Cerebellar nuclear complex (tissue), 1 donor: ENCODE results near the gene PRKAA1.

Source experiments
- DNase-seq, 2 experiments: peaks; one replicate each; lab custom pipeline; 2025; lab: John Stamatoyannopoulos, UW

Gene PRKAA1

DNA sequence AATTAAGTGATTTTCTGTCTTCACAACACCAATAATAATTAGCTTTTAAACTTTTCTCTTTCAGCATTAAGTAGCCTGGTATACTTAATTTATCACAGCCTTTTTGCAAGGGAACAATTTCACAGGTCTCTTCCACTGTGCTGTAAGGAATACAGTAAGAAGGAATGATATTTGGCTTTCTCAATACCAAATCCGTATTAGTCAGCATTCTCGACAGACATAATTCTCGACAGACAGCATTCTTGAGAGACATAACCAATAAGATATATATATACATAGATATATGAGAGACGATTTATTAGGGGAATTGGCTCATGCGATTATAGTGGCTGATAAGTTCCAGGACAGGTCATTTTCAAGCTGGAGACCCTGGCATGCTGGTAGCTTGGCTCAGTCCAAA, 18.0 kb downstream of the PRKAA1 start:
- DNase-seq, result no peak

DNA sequence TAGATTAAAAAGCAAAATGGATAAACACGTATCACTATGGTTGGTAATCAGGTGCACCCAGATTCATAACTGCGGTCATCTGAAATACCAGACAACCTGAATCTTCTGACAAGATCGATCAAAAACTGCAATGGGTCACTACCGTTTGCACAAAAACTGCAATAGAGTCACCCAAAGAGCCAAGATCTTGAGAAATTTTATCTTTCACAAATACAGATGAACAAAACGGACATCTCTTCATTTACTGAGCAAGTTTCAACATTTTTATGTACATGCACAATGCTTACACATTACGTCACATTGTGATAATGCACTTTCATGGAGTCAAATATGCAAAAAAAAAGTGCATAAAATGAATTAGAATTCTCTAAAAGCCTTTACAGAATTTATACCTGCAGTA, 18.6 kb downstream of the PRKAA1 start:
- DNase-seq, result no peak

DNA sequence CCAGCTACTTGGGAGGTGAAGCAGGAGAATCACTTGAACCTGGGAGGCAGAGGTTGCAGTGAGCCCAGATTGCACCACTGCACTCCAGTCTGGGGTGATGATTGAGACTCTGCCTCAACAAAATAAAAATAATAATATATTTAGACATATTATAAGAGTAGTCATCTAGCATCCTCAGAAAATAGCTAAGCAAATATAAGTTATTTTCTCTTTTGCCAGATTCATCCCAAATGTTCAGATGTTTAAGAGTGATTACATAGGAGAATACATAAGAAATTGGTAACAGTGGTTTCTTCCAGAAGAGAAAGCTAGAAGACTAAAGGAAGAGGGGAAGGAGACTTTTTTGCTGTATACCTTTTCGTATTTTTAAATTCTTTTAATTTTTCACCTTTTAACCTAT, 20.0 kb downstream of the PRKAA1 start:
- DNase-seq, result no peak

DNA sequence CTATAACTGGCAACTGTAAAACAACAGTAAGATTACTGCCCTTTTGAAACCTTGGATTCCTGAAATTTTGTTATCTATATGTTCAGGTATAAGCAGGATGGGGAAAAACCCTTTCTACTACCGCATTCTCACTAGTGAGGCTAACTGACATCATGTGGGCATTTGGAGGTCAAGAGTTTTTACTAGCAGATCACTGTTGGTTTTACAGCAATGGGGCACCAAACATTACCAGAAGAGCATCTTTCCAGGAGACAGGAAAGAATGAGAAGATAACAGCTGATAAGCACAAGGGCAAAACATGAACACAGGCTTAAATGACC, 21.6 kb downstream of the PRKAA1 start:
- no peak for DNase-seq

DNA sequence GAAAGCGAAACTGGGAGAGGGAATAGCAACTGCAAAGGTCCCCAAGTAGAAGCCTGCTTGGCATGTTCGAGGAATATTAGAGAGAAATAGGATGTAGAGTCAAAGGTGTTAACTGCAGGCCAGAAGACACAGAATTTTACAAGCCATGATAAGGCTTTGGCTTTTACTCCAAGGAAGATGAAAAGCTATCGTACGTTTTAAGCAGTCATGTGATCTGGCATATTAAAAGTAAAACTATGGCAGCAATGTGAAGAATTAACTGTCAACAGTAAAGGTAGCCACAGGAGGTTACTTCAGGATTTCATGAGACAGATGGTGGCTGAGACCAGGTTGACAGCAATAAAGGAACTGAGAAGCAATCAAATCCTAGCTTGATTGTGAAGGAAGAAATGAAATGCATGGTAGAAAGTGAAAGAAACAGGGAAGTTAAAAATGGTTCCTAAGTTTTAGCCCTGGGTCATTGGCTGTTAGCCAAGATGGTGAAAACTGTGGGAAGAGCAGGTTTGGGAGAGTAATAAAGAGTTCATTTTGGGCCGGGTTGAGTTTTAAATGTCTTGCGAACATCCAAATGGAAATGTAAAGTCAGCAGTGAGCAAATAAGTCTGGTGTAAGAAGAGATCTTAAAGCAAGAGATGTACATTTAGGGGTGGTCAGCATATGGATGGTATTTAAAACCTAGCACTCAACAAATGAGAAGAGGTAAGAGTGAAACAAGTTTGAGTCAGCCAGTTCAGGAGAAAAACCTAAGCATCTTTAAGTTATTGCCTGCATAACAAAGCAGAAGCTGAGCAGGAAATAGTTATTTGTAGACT, 22.1 kb downstream of the PRKAA1 start:
- no peak for DNase-seq

DNA sequence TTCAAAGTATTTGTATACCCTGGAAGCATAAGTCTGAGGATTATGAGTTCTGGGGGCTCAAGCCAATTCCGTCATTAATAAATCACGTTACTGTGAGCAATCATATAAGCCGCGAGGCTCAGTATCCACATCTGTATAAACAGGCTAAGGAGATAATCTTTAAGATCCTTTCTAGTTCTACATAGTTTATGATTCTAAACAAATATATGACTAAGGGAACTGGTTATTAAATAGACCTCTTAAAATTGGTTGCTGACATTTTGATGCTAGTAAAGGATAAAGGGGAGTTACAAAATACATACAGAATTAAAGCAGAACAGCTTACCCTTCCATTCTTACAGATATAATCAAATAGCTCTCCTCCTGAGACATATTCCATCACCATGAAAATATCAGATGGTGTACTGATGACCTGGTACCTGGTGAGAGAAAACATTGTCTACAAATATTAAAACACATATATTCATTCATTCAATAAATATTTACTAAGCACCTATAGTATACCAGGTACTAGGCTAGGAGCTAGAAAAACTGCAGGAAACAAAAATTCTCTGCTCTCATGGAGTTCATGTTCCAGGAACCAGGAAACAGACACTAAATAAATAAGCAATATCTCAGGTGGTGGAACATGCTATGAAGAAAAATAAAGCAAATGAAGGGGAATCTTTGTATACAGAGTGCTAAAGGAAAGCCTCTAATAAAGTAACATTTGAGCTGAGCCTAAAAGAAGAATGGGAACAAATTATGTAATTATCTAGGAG, 22.9 kb downstream of the PRKAA1 start:
- no peak for DNase-seq

DNA sequence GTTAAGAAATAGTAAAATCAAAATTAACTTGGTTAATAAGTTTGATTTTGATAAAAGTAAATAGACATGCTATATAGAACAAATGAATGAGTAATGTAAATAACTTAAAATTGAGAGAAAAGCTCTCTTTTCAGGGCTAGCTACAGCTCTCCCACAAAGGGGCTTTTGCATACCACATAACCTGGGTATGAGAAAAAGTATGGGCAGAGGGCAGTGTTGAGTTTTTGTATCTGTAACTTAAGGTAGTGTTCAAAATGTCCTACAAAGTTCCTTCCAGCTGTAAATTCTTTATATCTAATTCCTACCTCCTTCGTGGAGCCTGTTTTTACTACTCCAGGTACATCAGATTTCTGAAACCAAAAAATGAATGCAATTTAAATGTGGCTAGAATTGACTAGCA, 23.6 kb downstream of the PRKAA1 start:
- DNase-seq, result no peak

DNA sequence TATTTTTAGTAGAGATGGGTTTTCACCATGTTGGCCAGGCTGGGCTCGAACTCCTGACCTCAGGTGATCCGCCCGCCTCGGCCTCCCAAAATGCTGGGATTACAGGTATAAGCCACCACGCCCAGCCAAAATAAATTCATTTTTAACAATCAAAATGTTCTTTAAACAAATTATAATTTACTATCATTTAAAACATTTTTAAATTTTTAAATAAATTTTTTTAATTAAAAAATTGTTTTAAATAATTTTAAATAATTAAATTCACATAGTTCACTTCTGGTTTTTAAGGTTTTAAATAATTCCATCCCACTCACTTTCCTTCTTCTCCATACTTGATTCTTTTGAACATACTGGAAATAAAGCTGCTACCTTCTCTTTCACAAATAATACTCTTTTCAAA, 27.4 kb downstream of the PRKAA1 start:
- no peak for DNase-seq

DNA sequence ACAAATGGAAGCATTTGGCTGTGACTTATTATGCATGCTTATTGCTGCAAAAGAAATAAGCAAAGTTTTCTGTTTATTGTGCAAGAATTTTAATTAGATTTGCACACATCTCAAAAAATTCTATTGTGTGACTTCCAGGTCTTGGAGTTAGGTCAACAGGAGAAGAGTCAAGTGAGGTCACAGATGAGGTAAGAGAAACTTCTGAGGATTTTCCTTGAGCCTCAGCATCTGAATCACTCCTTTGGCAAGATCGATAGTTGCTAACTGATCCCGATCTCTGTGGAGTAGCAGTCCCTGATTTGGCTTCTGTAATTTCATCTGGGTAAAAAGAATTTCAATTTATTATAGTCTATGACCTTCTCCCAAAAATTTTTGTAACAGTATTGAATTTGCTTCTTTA, 35.5 kb downstream of the PRKAA1 start:
- DNase-seq, result no peak

DNA sequence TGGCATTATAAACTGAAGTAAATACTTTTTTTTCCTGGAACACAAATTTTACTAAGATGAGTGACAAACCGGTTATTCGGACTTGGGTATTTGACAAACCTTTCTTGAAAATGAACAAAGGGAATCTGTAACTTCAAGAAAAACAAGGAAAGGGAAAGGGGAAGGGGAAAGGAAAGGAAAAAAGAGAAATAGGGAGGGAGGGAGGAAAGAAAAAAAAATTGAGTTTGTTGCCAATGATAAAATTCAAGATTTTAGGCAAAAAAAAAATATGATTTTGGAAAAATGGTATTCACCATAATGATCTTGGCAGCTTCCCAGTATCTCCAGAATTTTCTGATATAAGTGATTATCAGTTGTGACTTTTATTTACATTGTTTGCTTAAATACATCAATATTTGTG, 40.8 kb downstream of the PRKAA1 start:
- DNase-seq, result no peak

DNA sequence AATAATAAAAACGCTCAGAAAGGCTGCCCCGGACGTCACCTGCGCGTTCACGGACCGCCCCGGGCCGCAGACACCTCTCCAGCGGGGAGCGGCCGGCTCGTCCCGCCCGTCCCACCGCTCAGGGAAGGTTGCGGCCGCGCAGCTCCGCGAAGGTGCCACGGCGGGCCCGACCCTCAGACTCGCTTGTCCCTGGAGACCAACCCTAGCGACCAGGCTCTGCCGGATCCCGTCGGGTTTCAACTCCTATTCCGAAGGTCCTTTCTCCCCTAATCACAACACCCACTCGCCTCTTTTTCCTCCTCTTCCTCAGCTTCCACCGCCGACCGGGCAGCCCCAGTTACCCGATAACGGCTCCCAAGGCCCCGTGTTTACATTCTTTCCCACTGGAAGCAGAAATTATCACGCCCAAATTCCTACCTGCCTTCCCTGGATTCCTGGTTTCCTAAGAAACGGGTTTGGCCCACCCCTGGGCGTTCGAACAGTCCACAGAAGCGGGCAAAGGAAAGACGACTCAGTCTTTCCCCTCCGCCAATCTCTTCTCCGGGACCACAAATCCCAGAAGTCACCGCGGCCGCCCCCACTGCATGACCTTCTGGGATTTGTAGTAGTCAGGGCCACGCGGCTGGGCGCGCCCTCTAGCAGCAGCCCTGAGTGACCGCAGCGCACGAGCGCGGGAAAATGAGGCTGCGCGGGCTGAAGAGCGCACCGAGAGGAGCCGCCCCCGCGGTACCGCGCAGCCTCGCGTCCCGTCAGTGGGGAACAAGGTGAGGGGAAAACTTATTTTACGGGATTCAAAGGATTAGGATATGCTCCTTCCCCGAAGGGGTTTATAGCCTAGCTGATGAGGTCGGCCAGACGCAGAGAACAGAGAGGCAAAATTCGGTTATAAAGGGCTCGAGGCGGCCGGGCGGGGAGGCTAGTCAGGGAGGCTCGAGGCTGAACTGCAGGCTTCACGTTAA, 42.5 kb downstream of the PRKAA1 start, which contains the start of gene TTC33:
TTC33 (minus strand) TSS at position 555 of the 959 bp plus-strand sequence. CDS start 8,943 bp downstream, outside the sequence.
- peak; percentile 31 to 83 for DNase-seq

DNA sequence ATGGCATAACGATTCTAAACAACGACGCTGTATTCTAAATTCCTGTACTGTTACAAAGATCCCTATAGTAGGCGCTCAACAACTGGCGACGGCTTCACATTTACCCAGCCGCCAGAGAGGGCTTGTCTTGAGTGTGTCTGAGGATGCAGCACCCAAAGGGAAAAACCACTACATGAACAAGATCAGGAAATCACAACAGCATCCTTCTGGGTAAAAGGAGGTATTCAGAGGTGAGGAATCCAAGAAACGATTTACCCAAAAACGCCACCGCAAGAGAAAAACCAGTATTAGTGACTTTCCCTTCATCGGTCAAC, 43.1 kb downstream of the PRKAA1 start:
- DNase-seq, result peak in 1 of 2 experiments; percentile 45

DNA sequence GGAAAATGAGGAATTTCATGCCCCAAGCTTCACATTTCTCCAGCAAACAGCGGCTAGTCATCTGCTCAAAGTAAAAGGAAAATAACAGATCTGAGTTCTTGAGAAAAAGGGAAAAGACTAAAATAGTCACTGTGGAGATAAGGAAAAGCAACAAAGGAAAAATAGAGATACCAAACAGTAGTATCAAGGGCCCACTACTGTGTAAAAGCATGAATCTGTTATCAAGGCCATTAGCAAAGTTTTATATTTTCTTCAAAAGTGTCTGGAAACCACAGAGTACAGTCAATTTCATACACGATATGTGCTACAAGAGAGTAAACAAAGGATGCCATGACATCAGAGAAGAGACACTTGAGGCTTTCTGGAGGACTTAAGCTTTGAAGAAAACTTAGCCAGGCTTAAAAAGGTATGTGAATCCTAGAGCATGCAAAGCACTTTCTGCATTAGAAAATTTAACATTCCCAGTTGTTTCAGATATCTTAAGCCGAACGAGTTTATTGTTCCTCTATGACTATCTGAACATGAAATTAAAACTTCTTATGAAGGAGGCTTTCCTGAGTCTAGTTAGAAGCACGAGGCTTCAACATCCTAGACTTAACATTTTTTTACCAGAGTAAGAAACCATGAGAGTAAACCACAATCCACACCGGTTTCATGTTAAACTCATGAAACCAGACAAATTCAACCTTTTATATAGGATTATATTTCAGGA, 43.6 kb downstream of the PRKAA1 start:
- no peak for DNase-seq

DNA sequence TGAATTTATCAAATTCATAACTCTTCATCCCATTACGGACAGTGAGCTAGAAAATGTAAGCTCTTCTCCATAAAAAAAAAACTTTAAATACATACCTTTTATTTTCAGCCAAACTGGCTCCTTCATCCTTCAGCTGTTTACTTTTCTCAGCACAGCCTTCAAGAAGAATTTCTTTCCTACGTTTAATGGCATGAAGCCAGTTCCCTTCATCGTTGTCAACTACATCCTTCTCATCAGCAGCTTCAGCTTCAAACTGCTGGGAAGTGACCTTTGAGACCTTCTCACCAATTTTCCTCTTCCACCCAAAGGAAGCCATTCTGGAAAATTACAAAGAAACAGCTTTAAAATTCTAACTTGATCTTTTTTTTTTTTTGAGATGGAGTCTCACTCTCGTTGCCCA, 51.5 kb downstream of the PRKAA1 start:
- no peak for DNase-seq

DNA sequence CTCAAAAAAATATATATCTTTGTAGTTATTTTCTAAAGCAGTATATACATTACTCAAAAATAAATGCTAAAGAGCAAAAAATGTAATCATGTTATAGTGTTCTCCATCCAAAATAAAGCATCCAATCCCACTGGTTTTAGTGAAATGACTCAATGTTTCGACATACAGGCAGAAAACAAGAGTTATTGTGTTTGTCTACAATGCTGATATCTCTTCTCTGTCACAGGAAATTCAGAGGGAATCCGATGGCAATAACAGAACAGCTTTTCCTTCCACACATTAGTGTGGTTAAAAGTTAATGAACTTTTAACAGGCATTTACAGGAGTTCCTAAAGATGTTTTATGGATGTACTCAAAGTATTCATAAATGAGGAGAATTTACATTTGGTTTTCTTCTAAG, 54.4 kb downstream of the PRKAA1 start:
- no peak for DNase-seq

DNA sequence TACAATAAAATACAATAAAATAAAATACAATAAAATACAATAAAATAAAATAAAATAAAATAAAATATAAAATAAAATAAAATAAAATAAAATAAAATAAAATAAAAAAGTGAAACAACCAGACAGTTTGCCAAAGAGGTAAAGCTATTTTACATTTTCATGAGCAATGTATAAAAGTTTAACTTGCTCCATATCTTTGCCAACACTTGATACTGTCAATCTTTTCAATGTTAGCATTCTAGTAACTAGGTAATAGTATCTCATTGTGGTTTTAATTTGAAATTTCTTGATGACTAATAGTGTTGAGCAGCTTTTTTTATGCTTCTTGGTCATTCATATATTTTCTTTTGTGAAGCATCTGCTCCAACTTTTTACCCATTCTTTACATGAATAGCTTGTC, 59.7 kb downstream of the PRKAA1 start:
- DNase-seq, result no peak

DNA sequence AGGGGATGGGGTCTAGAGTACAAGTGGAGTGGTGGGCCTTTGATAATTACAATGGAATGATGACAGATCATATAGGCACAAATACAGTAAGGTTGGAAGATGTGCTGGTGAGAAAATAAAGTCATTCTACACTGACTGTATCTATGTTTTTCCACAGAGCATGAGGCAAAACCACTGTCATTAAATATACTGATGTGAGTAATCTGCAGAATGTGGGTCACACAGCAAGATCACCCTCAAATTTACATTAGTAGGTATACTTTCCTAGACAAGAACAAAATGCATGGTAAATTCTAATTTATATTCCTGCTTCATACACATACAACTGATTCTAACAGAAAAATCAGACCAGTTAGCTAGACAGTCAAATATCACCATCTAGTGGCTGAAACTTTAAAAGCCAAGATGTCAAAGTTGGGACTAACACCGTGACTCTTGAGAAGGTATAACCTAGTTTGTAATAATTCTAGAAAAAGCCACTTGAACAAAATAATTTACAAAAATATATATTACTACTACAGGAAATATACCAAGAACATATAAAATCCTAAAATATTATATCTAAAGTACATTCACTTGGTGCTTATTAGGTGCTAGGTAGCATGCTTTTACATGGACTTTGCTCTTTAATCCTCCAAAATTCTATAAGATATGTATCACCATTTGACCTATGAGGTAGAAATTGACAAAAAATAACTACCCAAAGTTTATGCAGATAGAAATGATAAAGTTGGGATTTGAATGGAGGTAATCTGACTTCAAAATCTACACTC, 61.9 kb downstream of the PRKAA1 start:
- no peak for DNase-seq

DNA sequence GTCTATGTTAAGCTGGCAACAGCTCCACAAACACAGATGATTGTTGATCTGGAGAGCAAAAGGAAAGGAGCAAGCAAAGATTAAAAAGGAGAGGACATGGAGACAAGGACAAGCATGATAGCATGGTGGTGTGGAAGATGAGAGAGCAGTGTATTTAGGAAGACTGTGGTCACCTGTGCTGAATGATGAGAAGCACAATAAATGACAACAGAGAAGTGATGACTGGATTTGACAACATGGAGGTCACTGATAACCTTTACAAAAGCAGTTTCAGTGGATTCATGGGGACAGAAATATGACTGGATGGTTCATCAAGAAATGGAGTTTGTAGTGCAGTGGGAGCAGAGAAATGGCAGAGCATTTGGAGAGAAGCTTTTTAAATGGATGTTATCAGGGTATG, 62.6 kb downstream of the PRKAA1 start:
- no peak for DNase-seq

DNA sequence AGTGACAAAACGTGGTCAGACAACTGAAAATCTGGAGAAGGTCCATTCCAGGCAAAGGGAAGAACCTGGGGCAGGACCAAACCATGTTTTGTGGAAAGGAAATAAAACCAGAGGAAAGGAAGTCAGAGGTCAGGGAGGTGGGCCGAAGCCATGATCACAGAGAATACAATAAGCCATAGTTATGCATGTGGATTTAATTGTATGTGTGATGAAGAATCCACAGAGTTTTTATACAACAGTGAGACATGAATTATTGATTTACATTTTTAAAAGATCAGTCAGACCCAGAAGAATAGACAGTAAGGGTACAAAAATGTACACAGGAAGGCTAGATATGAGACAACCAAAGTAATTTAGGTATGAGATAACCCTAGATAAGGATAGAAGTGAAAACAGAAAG, 63.2 kb downstream of the PRKAA1 start:
- no peak for DNase-seq

DNA sequence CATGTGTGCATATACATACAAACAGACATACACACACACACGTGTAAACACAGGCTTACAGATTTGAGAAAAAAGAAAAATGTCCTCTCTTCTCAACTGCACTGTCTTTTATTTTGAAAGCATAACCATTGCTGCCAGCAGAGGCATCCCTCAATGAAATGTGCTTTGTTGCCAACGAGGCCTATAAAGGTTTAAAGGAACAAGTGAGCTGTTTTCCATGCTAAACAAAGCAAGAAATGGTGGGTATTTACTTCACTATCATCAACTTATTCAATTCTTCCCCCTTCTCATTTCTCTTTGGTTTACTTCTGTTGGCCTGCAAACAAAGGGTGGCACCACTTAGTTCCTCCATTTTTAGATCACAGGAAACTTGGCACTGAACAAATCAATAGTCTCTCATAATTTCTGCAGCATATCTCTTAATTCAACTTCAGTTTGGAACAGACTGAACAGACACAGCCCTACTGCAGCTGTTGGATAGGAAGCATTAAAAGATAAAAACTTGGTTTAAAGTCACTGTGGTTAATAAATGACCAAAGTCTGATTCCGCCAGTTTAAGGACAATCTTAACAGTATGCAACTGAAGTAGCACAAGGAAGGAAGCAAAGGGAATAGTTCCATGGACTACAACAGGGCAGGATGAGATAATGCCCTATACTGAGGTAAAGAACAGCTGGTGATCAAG, 64.2 kb downstream of the PRKAA1 start:
- DNase-seq, result no peak

DNA sequence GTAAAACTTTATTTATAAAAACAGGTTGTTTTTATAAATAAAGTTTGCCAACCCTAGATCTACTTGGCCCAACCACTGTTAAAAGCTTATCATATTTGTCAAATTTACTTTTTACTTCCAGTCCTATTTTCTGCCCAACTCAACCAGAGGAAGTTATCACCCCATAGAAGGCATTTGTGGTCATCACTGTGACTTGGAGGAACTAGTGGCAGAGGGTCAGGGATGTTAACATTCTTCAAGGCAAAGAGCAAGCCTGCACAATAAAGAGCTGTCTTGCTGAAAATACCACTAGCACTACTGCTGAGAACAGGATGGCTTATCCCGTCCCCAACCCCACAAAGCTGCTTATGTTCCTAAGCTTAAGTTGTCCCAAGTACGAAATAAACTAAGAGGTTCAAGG, 64.7 kb downstream of the PRKAA1 start:
- no peak for DNase-seq
